HG02623 (cell line): Measurements from ENCODE around the gene METTL27.
"Not testable (repeated sequence)": the region's sequence is repeated elsewhere in the genome, so short reads cannot be mapped to it uniquely, and the experiment has no call there.

ENCODE experiments used
- ATAC-seq: cut with Tn5 transposase; IDR thresholded peaks from one replicate; pipeline ENCODE4 v1.9.1; 2021; ENCODE audit warnings: moderate library complexity; ENCODE audit not compliant: unreplicated experiment

METTL27 gene, protein sequence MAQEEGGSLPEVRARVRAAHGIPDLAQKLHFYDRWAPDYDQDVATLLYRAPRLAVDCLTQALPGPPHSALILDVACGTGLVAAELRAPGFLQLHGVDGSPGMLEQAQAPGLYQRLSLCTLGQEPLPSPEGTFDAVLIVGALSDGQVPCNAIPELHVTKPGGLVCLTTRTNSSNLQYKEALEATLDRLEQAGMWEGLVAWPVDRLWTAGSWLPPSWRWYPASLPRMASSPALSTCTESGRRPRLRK

DNA sequence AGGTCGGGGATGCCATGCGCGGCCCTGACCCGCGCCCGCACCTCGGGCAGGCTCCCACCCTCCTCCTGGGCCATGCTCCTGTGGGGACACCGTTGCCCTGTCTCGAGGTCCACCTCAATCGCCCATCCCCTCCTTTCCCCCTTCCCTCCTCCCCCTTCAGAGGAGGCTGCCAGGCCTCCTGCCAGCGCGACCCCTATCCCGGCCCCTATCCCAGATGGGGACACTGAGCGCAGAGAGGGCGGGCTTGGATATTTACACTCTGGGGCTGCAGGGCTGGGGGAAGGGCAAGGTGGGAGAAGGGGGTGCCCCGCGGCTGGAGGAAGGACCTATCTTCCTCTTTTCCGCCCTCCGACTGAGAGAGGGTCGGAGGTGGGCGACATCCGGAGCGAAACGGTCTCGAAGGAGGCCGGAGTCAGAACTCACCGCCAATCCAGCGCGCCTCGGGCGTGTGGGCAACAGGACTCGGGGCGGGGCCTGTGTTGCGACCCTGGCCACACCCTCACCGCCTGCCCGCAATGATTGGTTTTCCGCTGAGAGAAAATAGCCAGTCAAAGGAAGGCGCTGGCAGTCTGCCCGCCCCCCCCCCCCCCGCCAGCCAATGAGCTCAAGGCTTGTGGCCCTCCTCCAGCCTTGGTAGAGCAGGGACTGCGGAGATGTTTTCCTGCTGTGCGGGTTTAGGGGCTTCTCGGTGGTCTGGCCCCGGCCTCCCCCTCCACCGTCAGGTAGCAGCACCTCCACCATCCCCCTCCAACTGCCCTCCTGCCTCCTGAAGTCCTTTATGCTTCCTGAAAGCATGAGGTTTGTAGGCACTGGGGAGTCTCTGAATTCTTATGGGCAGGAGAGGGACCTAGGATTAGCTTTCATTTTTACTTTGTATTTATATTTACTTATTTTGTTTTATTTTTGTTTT is at the start of gene METTL27:
Gene METTL27 (minus strand): TSS at position 450 of the 910 bp plus-strand sequence. CDS start 376 bp downstream, at position 74.
- ATAC-seq, result peak; percentile 93

DNA sequence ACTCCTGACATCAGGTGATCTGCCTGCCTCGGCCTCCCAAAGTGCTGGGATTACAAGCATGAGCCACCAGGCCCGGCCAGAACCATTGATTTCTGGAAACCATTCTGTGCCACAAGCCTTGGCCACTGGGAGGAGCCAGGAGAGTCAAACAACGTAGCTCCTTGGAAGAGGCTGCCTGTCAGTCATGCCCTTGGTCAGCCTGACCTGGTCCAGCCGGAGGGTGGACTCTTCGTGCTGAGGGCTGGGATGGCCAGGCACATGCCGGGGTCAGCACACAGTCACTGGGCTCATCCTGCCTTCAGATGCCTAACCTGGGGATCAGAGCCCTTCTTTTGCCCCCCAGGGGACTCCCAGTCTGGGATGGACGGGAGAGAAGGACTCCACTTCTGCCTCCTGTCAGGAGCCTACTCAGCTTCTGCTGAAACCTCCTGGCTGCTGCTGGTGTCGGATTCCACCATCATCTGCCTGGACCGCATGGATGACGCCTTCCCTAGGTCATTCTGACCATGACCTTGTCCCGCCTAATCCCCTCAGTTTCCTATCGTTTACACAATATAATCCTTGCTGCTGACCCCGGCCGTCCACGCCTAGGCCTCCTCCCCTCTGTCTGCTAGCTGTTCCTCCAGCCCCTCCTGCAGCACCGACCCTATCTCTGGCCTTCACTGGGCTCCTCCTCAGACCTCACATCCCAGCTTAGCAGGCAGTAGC is 49.0 kb upstream of the METTL27 start:
- no peak for ATAC-seq

DNA sequence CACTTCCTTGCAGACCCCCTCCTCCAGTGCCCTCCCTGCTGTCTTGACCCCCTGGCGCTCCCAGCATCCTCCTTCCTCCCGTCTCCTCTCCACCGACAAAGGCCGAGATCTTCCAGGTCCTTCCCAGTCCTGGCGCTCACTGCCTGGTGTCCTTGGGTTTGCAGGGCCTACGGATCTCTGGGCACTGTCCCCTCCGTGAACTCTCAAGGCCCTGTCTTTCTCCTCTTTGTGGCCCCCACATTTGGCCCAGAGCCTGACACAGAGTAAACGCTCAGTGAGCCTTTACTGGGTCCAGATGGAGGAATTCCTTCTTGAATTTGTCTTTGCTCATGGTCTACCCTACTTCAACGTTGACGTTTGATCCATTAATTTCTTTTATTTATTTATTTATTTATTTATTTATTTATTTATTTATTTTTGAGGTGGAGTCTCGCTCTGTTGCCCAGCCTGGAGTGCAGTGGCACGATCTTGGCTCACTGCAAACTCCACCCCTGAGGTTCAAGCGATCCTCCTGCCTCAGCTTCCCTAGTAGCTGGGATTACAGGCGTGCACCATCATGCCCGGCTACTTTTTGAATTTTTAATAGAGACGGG is 48.3 kb upstream of the METTL27 start:
- ATAC-seq, result no peak

DNA sequence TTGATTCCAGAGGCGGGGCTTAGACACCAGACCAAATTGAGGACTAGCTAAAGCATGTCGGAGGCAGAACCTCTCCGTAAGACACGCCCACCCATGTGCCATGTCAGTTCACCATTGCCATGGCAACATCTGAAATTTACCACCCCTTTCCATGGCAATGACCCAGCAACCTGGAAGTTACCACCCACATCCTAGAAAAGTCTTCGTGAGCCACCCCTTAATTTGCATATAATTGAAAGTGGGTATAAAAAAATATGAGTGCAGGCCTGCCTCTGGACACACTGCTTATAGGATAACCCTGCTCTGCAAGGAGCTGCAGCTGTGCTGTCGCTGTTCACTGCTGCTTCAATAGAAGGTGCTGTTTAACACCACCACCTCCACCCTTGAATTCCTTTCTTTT is 46.6 kb upstream of the METTL27 start:
- no peak for ATAC-seq

DNA sequence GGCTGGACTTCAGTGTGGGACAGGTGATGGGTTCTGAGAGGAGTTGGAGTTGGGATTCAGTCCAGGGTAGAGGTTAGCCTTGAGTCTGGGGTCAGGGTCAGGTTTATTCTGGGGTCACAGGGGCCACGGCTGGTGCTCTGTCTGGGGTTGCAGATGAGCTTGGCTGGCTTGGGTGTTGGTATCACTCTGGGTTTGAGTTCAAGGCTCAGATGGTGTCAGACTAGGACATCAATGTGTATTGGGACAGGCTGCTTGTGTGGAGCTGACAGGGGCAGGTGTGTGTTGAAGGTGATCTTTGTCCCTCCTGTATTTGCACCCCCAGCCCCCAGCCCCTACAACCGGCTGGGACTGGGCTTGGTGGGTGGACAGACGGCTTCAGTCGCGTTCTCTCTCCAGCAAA is 45.4 kb upstream of the METTL27 start:
- no peak for ATAC-seq

DNA sequence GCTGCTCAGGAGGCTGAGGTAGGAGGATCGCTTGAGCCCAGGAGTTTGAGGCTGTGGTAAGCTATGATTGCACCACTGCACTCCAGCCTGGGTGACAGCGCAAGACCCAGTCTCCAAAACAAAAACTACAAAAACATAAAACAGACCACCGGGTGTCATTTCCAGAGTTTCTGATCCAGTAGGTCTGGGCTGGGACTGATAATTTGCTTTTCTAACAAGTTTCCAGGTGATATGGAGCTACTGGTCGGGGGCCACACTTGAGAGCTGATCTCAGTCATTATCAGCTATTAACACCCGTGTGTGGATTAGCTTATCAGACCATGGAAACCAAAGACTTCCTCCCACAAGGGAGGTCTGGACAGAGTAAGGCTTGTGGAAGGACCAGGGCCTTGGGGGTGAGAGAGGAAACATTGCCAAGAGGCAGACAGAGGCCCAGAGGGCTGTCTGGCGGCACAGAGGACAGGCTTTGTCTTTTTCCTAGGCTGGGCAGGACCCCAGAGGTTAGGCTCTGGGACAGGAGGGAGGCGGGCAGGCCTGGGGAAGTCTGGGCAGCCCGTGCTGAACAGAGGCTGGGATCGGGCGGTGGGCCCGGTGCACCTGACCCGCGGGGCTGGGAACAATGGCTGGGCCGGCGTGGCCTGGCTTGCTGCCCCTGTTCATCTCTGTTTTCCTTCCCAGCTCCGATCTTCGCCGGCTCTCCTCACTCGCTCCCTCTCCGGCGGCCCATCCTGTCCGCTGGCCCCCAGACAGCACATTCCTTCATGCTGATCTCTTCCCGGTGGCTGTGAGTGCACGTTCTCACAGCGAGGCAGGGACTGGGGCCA is 43.9 kb upstream of the METTL27 start:
- ATAC-seq, result no peak

DNA sequence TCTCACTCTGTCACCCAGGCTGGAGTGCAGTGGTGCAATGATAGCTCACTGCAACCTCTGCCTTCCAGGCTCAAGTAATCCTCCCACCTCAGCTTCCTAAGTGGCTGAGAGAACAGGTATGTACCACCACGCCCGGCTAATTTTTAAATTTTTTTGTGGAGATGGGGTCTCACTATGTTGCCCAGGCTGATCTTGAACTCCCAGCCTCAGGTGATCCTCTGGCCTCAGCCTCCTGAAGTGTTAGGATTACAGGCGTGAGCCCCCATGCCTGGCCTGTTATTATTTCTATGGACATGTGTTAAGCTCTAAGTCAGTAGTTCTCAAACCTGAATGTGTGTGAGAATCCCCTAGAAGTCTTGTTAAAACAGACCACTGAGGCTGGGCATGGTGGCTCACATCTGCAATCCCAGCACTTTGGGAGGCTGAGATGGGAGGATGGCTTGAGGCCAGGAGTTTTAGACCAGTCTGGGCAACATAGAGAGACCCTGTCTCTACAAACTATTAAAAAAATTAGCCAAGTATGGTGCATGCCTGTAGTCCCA is 43.2 kb upstream of the METTL27 start:
- ATAC-seq, result no peak

DNA sequence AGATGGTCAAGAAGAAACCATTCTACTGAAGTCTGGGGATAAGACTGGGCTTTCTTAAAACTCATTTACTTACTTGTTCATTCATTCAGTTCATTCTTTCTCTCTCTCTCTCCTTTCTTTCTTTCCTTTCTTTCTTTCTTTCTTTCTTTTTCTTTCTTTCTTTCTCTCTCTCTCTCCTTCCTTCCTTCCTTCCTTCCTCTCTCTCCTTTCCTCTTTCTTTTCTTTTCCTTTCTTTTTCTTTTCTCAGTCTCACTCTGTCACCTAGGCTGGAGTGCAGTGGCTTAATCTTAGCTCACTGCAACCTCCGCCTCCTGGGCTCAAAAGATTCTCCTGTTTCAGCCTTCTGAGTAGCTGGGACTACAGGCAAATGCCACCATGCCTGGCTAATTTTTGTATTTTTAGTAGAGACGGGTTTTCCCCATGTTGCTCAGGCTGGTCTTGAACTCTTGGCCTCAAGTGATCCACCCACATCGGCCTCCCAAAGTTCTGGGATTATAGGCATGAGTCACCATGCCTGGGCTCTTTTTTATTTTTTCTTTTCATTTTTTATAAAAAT is 42.6 kb upstream of the METTL27 start:
- not testable (repeated sequence) for ATAC-seq

DNA sequence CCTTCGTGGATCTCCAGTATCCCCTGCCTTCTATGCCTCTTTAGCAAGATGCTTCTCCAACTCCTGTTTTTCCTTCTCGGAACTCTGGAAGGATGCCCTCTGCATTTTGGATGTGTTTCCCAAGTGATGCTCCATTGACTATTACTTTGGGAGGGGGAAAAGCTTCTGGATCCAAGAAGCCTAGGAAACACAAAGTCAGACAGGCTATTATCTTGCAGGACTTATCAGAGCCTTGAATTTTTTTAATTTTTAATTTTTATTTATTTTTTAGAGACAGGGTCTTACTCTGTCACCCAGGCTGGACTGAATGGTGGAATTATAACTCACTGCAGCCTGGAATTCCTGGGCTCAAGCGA is 39.7 kb upstream of the METTL27 start:
- no peak for ATAC-seq

DNA sequence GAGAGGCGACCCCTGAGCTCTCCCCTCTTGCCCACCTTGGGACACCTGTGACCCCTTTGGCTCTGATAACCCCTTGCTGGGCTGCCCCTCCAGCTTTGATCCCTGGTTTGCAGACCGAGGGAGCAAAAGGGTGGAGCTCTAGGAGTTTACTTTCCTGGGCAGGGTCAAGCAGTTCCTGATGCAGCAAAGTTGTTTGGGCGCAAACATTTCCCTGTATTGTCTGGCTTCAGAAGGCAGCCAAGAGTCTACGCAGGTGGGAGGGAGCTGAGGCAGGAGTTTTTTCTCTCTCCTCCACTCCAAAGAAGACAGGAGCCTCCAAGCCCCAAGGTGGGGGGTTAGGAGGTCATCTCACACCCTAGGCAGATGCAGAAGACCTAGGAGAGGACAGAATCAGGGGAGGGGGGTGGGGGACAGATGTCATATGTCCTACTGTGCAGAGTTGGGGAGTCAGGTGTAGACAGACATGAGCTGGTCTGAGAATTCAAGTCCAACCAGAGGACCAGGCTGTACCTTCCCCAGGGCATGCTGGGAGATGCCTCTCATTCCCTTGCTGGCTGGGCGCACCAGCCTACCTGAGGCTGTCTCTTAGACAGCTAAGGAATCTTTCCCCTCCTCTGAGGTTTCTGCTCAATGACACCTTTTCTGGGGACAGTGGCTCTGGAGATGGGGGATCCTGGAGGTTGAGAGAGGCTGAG is 39.2 kb upstream of the METTL27 start:
- no peak for ATAC-seq

DNA sequence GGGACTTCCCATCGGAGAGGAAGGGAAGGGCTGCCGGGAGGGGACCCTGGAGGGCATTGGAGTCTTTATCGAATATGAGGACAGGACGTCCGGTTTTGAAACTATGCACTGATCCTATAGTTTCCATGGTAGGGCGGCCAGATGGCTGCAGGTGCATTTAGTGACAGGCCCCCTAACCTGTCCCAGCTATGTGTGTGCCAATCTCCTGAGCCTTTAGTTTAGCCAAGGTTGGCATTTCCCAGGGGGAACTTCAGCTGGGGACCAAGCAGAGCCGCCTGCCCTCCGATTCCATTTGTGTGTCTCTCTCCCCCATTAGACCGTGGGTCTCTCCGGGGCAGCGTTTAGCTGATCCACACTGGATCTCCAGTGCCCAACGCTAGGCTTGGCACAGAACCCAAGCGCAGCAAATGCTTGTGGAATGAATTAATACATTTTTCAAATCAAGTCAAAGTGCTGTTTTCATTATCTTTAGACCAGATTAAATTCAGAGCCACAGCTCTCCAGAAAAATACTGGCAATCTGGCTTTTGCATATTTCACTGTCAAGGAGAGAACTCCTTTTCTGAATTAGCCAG is 38.5 kb upstream of the METTL27 start:
- ATAC-seq, result no peak

DNA sequence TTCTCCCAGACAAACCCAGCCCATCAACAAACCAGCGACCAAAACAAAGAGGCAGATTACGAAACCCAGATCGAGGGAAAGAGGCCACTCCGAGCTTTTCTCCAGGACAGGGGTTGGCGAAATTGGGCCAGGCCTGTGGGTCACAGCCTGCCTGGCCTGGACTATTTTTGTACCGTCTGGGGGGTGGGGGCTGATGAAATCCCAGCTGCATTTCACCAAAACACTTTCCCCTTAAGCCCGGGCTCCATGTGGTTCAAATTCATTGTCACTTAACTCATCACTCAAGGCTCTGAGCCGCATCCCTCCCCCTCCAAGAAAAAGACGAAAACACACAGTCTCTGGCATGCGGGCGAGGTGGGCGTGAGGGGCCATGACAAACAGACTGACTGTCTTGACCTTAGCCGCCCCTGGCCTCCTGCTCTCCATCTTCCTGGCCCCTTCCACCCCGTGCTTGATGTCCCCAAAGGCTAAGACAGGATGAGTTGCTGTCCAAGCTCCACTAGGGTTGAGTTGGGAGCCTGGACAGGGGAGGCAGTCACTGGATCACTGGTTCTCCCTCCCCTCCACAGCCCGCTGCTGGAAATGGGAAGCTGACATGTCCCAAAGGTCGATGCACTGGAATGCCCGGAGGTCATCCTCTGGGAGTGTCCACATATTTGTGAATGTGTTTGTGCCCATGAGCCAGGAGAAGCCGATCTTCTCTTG is 37.8 kb upstream of the METTL27 start:
- ATAC-seq, result no peak

DNA sequence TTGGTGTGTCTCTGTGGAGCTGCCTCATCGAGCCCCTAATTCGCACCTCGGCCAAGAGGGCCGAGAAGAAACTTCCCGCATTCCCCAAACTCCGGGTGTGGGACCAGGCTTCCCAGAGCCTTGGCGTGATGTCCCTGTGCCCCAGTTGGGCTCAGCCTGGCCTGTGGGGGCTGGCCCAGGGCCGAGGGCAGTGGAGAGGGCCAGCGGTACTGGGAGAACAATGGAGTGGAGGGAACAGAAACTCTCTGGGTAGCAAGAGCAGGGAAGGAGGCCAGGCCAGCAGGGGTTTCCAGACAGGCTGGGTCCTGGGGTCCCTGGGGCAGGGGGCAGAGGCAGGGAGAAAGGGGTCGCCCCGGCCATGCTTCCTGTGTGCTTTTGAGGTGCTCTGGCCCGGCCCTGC is 34.7 kb upstream of the METTL27 start:
- no peak for ATAC-seq

DNA sequence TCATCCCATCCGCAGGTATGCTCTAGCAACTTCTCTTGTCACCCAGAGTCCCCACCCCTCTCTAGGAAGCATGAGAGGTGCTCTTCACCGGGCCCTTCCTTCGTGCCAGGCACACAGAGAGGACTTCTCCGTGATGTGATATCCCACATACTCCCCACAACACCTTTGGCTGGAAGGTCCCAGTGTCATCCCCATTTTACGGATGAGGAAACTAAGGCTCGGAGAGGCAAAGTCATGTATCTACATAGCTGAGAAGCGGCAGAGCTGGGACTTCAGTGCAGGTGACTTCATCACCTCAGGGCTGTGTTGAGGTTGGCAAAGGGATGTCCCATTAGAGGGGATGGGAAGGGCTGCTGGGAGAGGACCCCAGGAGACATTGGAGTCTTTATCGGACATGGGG is 34.0 kb upstream of the METTL27 start:
- ATAC-seq, result no peak

DNA sequence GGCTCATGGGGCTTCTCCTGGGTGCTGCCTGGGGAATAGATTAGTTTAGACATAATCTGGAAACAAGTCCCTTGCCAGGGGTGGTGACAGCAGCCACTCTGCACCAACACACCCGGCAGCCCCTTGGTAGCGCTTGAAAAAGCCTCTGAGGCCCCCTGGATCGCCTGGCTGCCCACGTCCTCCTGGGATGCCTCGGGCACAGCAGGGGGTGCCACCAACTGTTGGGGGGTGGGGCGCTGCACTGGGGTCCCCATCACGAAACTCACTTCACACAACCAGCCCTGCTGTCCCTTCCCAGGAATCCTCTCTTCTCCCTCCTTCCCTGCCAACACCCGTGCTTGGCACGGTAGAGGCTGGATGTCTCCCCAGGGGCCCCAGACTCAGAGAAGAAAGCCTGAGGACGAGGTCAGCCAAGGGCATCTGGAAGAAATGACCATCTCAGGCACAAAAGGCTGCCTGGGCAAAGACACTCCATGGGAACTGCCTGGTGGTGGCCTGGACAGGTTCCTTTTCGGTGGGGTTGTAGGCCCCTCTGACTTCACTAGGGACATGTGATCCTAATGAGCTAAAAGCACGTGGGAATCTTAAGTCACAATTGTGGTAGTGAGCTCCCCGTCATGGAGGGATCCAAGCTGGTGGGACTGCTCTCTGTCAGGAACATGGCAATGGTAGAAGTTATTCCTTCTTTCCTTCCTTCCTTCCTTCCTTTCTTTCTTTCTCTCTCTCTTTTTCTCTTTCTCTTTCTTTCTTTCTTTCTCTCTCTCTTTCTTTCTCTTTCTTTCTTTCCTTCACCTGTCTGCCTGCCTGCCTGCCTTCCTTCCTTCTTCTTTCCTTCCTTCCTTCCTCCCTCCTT is 30.0 kb upstream of the METTL27 start:
- no peak for ATAC-seq

DNA sequence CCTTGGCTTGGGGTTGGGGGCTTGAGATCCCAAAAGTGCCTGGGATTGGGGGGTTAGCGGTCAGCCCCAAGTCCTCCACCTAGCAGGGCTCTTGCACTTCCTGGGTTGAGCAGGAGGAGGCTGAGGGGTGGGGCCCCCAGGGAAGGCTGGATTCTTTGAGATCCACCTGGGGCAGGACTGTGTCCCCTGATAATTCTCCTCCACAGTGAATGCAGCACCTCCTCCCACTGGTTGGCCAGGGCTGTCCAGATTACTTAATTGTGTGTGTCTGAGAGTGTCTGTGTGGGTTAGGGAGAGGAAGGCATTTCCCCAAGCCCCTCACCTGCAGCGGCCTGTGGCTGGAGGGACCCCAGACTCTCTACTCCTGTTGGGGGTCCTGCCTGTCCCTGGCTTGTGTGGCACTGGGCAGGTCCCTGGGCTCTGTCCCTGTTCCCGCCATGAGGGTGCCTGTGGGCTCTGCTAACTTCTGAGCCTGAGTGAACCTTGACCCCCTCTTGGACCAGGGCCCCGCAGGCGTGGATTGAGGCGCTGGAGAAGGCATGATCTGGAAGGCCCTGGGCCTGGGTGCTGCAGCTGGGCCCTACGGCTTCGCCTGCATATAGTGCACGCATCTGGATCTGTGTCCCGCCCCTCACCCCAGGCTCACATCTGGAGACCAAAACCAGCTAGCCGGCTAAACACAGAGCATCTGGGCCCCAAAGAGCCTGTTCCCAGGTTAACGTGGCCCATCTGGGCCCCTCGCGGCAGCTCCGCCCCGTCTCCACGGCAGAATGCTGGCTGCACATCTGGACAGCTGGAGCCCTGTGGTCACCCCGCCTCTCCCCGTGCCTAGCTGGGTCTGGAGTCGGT is 29.1 kb upstream of the METTL27 start:
- ATAC-seq, result no peak
